SK-N-SH treated with all-trans-retinoic acid at 6 μM for 48 hours (cell line): ENCODE data around the gene SLC16A10.

Source experiments
- ATAC-seq: fragments of 200-7000 bp; cut with Tn5 transposase; 3 replicates; pipeline ENCODE4 v1.9.1; 2020; ENCODE audit warnings: mild to moderate bottlenecking, moderate library complexity
- ARNTL ChIP-seq: fragments of 450-650 bp; formaldehyde crosslinking; IDR thresholded peaks from 2 replicates; pipeline ENCODE4 v1.5.0; 2020; ENCODE audit warnings: low read depth, mild to moderate bottlenecking, moderate library complexity, borderline replicate concordance
- BACH2 ChIP-seq: fragments of 250-450 bp; sonication (Bioruptor Pico); IDR thresholded peaks from 2 replicates; pipeline ENCODE4 v1.9.0; 2021; ENCODE audit warnings: mild to moderate bottlenecking, borderline replicate concordance
- CREB5 ChIP-seq: fragments of 250-450 bp; sonication (Bioruptor Pico); IDR thresholded peaks from 2 replicates; pipeline ENCODE4 v1.5.1; 2020; ENCODE audit warnings: low read depth, mild to moderate bottlenecking, moderate library complexity
- CSDC2 ChIP-seq: fragments of 250-450 bp; sonication (Bioruptor Pico); IDR thresholded peaks from 2 replicates; pipeline ENCODE4 v1.5.0; 2020; ENCODE audit warnings: mild to moderate bottlenecking, moderate library complexity
- CSRNP3 ChIP-seq: fragments of 250-450 bp; sonication (Bioruptor Pico); IDR thresholded peaks from 2 replicates; pipeline ENCODE4 v1.5.1; 2021; ENCODE audit warnings: mild to moderate bottlenecking, moderate library complexity
- ESRRG ChIP-seq: fragments of 250-450 bp; sonication (Bioruptor Pico); IDR thresholded peaks from 2 replicates; pipeline ENCODE4 v1.6.1; 2021; ENCODE audit warnings: mild to moderate bottlenecking
- GLIS3 ChIP-seq: fragments of 250-450 bp; sonication (Bioruptor Pico); IDR thresholded peaks from 2 replicates; pipeline ENCODE4 v1.5.0; 2020; ENCODE audit warnings: mild to moderate bottlenecking, moderate library complexity
- PATZ1 ChIP-seq: fragments of 250-450 bp; sonication (Bioruptor Pico); IDR thresholded peaks from 2 replicates; pipeline ENCODE4 v1.8.0; 2020; ENCODE audit warnings: mild to moderate bottlenecking, moderate library complexity, borderline replicate concordance
- POU6F1 ChIP-seq: fragments of 250-450 bp; sonication (Bioruptor Pico); IDR thresholded peaks from 2 replicates; pipeline ENCODE4 v1.8.0; 2021; ENCODE audit warnings: low read depth, mild to moderate bottlenecking, moderate library complexity, borderline replicate concordance
- PPARA ChIP-seq: fragments of 250-450 bp; sonication (Bioruptor Pico); IDR thresholded peaks from 2 replicates; pipeline ENCODE4 v1.5.0; 2020; ENCODE audit warnings: mild to moderate bottlenecking, borderline replicate concordance
- RARB ChIP-seq: fragments of 250-450 bp; sonication (Bioruptor Pico); IDR thresholded peaks from 2 replicates; pipeline ENCODE4 v1.8.0; 2021; ENCODE audit warnings: mild to moderate bottlenecking, moderate library complexity
- TOX ChIP-seq: fragments of 250-450 bp; sonication (Bioruptor Pico); IDR thresholded peaks from 2 replicates; pipeline ENCODE4 v1.8.0; 2021; ENCODE audit warnings: mild to moderate bottlenecking, moderate library complexity, borderline replicate concordance
- TSHZ2 ChIP-seq: fragments of 250-450 bp; sonication (Bioruptor Pico); IDR thresholded peaks from 2 replicates; pipeline ENCODE4 v1.5.0; 2020; ENCODE audit warnings: mild to moderate bottlenecking, moderate library complexity
- ZC3H10 ChIP-seq: fragments of 250-450 bp; sonication (Bioruptor Pico); IDR thresholded peaks from 2 replicates; pipeline ENCODE4 v1.5.1; 2021; ENCODE audit warnings: mild to moderate bottlenecking, moderate library complexity
- ZFP3 ChIP-seq: fragments of 250-450 bp; sonication (Bioruptor Pico); IDR thresholded peaks from 2 replicates; pipeline ENCODE4 v1.5.0; 2020; ENCODE audit warnings: mild to moderate bottlenecking, moderate library complexity
- ZFP30 ChIP-seq: fragments of 450-650 bp; formaldehyde crosslinking; IDR thresholded peaks from 2 replicates; pipeline ENCODE4 v1.5.0; 2022; ENCODE audit warnings: mild to moderate bottlenecking, moderate library complexity
- ZNF565 ChIP-seq: fragments of 450-650 bp; formaldehyde crosslinking; conservative IDR thresholded peaks from 2 replicates; pipeline ENCODE4 v1.5.0; 2020; ENCODE audit warnings: low read depth, mild to moderate bottlenecking, moderate library complexity
- ZNF70 ChIP-seq: fragments of 450-650 bp; formaldehyde crosslinking; IDR thresholded peaks from 2 replicates; pipeline ENCODE4 v1.5.0; 2020; ENCODE audit warnings: mild to moderate bottlenecking, moderate library complexity
- ZNF8 ChIP-seq: fragments of 450-650 bp; formaldehyde crosslinking; IDR thresholded peaks from 2 replicates; pipeline ENCODE4 v1.5.0; 2020; ENCODE audit warnings: mild to moderate bottlenecking, moderate library complexity

Gene SLC16A10

GRCh38 chr6:111087106-111087835 is at the start of gene SLC16A10:
Gene SLC16A10, plus strand, starts transcription at chr6:111087503. Its CDS starts 250 bp downstream, at chr6:111087753.
- 0 out of 2 replicates have a peak, but pooled peaks have one; percentile 23 for TF ChIP-seq TSHZ2 (CRISPR knock-in tag)
- TF ChIP-seq GLIS3, result no peak
- ATAC-seq, result peak; percentile 85

GRCh38 chr6:111038534-111039252 is 48.6 kb upstream of the SLC16A10 start:
- TF ChIP-seq BACH2 (no peak), ZFP30 (CRISPR knock-in tag) (no peak), TOX (CRISPR knock-in tag) (no peak), CSRNP3 (CRISPR knock-in tag) (no peak), PATZ1 (CRISPR knock-in tag) (no peak), CSDC2 (CRISPR knock-in tag) (no peak), GLIS3 (no peak), TSHZ2 (CRISPR knock-in tag) (no peak), ZC3H10 (no peak), ZFP3 (CRISPR knock-in tag) (no peak), CREB5 (CRISPR knock-in tag) (no peak)
- ATAC-seq, result no peak

- TF ChIP-seq RARB (CRISPR knock-in tag) (no peak), POU6F1 (CRISPR knock-in tag) (no peak), CREB5 (CRISPR knock-in tag) (no peak), PATZ1 (CRISPR knock-in tag) (no peak), TOX (CRISPR knock-in tag) (no peak), PPARA (no peak), ZFP3 (CRISPR knock-in tag) (no peak), ZNF565 (CRISPR knock-in tag) (no peak), ESRRG (CRISPR knock-in tag) (no peak), ZNF8 (CRISPR knock-in tag) (no peak), ARNTL (CRISPR knock-in tag) (no peak), ZNF70 (CRISPR knock-in tag) (no peak)
- ATAC-seq, result no peak
Observed at GRCh38 chr6:111041917-111042316, 45.4 kb upstream of the SLC16A10 start.
